Brain microvascular endothelial cell (primary cell): ENCODE measurements around the gene RFX4.

ENCODE experiments used
- DNase-seq: peaks from one replicate; pipeline ENCODE4 v3.0.0-alpha.2; 2020
- H3K27ac ChIP-seq: fragments of 250-450 bp; sonication (Bioruptor Pico); 2 replicates; pipeline ENCODE4 v1.5.1; 2020; ENCODE audit warnings: mild to moderate bottlenecking, moderate library complexity
- H3K27me3 ChIP-seq: fragments of 250-450 bp; sonication (Bioruptor Pico); replicated peaks from 2 replicates; pipeline ENCODE4 v1.5.1; 2020; ENCODE audit warnings: mild to moderate bottlenecking
- H3K36me3 ChIP-seq: fragments of 250-450 bp; sonication (Bioruptor Pico); replicated peaks from 2 replicates; pipeline ENCODE4 v1.5.1; 2020; ENCODE audit warnings: mild to moderate bottlenecking
- H3K4me3 ChIP-seq: 2 replicates; pipeline ENCODE4 v1.5.1; 2011; ENCODE audit warnings: low read depth, mild to moderate bottlenecking, control low read depth, low read length, moderate library complexity
- in situ Hi-C: cut with HindIII; loops from 2 replicates; pipeline ENCODE4 v1.10.0; 2017; ENCODE audit warnings: low sequenced_read_pairs, low pct_ligation_motif_present
- TF ChIP-seq, protein P1 (sequence below): IDR thresholded peaks from 2 replicates; pipeline ENCODE4 v1.5.1; 2011; ENCODE audit warnings: low read depth, mild to moderate bottlenecking, moderate library complexity, low read length, control low read depth, inconsistent platforms; ENCODE audit errors: missing control alignments

RFX4 gene

DNA sequence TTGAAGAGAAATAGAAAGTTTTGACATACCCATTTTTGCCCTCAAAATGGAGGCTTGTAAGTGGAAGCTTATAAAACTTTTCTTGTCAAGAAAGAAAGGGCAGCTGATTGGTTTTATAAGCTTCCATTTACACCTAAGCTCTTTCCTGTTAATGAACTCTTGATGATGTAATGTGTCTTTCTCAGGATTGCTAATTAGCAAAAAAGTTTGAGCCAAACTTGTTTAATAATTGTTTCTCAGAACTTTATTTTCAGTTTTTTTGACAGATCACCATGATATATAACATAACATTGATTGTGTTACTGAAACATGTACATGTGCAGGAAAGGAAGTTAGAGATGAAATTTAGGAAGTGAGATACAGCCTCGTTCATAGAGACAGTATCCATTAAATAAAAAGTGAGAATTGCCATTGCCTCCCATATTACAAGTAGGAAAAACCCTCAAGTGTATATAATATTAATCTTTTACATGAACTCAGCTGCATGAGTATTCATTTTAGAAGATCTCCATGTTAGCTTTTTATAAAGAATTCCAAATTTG lies 218.4 kb downstream of the RFX4 start:
- no peak for DNase-seq
- Histone ChIP-seq H3K27ac (no peak overlapping the region), H3K36me3 (no peaks in the 10 kb centered on the region), H3K27me3 (no peaks in the 10 kb centered on the region), H3K4me3 (no peak overlapping the region)
- in situ Hi-C loops, result no loop called here
- TF ChIP-seq, protein P1, sequence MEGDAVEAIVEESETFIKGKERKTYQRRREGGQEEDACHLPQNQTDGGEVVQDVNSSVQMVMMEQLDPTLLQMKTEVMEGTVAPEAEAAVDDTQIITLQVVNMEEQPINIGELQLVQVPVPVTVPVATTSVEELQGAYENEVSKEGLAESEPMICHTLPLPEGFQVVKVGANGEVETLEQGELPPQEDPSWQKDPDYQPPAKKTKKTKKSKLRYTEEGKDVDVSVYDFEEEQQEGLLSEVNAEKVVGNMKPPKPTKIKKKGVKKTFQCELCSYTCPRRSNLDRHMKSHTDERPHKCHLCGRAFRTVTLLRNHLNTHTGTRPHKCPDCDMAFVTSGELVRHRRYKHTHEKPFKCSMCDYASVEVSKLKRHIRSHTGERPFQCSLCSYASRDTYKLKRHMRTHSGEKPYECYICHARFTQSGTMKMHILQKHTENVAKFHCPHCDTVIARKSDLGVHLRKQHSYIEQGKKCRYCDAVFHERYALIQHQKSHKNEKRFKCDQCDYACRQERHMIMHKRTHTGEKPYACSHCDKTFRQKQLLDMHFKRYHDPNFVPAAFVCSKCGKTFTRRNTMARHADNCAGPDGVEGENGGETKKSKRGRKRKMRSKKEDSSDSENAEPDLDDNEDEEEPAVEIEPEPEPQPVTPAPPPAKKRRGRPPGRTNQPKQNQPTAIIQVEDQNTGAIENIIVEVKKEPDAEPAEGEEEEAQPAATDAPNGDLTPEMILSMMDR, result no peak

DNA sequence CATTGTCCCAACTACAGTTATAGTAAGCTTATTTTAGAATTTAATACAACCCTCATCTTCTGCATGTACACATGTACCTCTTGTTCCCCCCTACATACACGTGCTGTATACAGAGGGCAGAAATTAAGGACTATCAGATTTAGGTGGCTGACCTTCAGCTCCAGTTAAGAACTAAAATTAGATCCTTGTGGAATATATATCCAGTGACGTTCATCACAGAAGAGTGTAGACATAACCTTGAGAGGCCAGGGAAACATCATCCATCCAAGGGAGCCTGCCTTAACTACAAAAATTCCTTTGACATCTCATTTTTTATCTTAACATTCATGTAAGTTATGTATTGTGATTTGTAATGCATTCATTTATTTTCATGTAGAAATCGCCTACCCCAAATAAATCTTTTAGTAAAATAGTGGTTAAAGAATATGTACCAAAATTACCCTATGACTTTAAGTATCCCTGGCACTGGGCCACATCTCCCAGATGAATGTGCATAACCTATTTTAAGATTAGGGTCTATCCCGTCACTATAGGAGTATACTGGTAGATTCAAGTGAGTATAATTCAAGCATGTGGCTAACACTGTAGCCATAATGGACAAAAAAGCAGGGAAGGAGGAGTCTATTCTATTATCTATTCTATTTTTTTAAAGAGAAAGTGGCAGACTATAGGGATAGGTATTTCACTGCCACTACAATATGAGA lies 219.2 kb downstream of the RFX4 start:
- no peaks in the 10 kb centered on the region for H3K27me3 ChIP-seq
- DNase-seq, result no peak
- no peak overlapping the region for H3K4me3 ChIP-seq
- in situ Hi-C loops, result no loop called here
- H3K27ac ChIP-seq, result no peak overlapping the region
- TF ChIP-seq, protein P1, result no peak
- H3K36me3 ChIP-seq, result no peaks in the 10 kb centered on the region

DNA sequence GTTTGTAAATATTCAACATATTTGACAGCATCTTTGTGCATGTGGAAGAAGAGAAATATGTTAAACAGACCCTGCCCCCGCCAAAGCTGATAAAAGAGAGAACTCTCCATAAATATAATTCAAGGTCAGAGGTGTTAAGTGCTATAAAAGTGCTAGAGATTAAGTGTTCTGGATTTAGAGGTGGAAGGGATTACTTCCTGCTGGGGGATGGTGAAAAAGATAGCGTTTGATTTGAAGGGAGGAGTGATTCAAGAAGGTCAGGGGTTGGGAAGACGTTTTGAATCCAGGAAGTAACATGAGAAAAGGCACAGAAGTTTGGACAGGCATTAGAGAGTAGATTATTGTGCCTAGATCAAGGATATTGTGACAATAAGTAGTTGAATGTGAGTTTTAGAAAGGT lies 221.9 kb downstream of the RFX4 start:
- H3K27ac ChIP-seq, result no peak overlapping the region
- TF ChIP-seq, protein P1, result no peak
- H3K4me3 ChIP-seq, result no peak overlapping the region
- H3K36me3 ChIP-seq, result no peaks in the 10 kb centered on the region
- H3K27me3 ChIP-seq, result no peaks in the 10 kb centered on the region
- in situ Hi-C loops, result no loop called here
- no peak for DNase-seq
